ENCODE measurements around the gene ERMARD.
"Not testable (repeated sequence)": the region's sequence is repeated elsewhere in the genome, so short reads cannot be mapped to it uniquely, and the experiment has no call there.

Gene ERMARD

DNA sequence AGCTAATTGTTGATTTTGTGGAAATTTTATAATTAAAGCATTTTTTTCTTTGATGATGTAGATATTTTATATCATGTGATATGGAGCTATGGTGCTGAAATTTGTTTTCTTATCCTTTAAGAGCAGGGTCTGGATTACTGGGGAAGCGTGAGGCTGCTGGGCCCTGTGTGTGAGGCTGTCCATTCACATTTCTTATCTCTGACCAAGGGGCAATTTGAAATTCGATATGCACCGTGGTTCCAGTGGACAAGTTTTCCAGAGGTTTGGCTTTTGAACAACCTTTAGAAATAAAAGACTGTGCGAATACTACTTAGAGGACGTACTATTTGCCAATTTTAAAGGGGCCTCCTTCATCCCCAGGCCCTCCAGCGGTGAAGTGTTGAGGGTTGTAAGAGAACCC is 3.7 kb downstream of the ERMARD start:
- DNase-seq (ENCODE audit: low read depth), result no peak
- no peak overlapping the region for H3K4me3 ChIP-seq (ENCODE audit: low read length)
- TF ChIP-seq, protein P1, sequence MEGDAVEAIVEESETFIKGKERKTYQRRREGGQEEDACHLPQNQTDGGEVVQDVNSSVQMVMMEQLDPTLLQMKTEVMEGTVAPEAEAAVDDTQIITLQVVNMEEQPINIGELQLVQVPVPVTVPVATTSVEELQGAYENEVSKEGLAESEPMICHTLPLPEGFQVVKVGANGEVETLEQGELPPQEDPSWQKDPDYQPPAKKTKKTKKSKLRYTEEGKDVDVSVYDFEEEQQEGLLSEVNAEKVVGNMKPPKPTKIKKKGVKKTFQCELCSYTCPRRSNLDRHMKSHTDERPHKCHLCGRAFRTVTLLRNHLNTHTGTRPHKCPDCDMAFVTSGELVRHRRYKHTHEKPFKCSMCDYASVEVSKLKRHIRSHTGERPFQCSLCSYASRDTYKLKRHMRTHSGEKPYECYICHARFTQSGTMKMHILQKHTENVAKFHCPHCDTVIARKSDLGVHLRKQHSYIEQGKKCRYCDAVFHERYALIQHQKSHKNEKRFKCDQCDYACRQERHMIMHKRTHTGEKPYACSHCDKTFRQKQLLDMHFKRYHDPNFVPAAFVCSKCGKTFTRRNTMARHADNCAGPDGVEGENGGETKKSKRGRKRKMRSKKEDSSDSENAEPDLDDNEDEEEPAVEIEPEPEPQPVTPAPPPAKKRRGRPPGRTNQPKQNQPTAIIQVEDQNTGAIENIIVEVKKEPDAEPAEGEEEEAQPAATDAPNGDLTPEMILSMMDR (conservative IDR thresholded peaks at IDR 0.05; ENCODE audit: low read depth, low read length), result no peak

DNA sequence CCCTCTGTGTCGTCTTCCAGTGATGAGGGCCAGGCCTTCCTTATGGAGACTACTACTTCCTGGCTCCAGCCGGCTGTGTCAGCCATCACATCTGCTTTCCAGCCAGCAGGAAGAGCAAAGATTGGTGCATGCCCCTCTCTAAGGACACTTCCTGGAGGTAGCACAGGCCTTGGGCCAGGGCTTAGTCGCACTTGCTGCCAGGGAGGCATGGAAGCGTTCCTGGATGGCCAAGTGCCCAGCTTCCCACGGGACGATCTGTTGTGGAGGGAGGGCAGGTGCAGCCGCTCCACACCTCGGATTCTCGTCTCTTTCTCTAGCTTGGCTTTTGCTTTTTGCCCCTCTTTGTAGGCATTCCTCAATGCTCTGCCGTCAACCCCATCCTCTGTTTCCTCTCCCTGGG is 11.9 kb downstream of the ERMARD start:
- H3K4me3 ChIP-seq (ENCODE audit: low read length), result no peak overlapping the region
- DNase-seq (ENCODE audit: low read depth), result no peak
- TF ChIP-seq, protein P1 (conservative IDR thresholded peaks at IDR 0.05; ENCODE audit: low read depth, low read length), result no peak

DNA sequence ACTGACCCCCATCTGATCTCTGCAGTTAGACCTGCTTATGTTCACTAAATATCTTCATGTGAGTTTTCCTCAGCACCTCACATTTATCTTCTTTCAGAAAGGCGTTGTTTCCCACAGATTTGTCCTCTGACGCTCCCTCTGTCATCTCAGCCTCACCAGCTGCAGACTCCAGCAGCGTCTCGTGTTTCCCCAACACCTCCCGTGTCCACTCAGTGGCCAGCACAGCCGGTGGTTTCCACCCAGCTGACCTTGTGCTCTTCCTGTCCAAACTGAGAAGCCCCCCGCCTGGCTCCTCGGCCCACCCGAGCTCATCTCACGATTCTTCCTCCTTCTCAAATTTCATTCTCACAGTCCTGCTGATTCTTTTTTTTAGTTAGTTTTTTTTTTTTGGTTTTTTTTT is 12.5 kb downstream of the ERMARD start:
- TF ChIP-seq, protein P1 (conservative IDR thresholded peaks at IDR 0.05; ENCODE audit: low read depth, low read length), result no peak
- no peak for DNase-seq (ENCODE audit: low read depth)
- no peak overlapping the region for H3K4me3 ChIP-seq (ENCODE audit: low read length)

DNA sequence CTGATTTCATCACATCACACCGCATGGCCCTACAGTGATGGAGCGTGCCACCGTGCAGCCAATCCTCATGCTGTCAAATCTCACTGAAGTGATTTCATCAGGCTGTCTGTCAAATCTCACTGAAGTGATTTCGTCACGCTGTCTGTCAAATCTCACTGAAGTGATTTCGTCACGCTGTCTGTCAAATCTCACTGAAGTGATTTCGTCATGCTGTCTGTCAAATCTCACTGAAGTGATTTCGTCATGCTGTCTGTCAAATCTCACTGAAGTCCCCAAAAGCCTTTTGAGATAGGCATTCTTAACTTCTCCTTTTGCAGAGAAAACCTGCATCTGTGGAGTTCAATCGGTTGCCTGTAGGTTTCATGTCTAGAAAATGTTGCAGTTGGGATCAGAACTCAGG is 14.4 kb downstream of the ERMARD start:
- not testable (repeated sequence) for H3K4me3 ChIP-seq (ENCODE audit: low read length); DNase-seq (ENCODE audit: low read depth)

DNA sequence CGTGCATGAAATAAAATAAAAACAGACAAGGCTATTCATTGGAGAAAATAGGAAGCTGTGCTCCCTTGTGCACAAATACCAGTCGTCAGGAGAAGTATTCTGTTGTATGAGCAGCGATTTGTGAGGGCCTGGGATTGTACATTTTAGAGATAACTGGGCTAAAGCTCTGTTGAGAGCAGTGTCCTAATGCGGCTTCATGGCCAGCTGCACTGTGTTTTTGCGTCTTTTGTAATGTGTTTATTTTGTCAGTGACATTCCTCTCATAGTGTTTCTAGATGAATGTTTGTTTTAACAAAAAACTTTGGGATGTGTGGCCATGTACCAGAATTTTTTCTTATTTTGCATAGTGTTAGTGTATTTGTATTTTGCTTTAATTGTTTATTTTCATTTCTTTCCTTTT is 14.8 kb downstream of the ERMARD start:
- H3K4me3 ChIP-seq (ENCODE audit: low read length), result no peak overlapping the region
- DNase-seq (ENCODE audit: low read depth), result no peak
- TF ChIP-seq, protein P1 (conservative IDR thresholded peaks at IDR 0.05; ENCODE audit: low read depth, low read length), result no peak

DNA sequence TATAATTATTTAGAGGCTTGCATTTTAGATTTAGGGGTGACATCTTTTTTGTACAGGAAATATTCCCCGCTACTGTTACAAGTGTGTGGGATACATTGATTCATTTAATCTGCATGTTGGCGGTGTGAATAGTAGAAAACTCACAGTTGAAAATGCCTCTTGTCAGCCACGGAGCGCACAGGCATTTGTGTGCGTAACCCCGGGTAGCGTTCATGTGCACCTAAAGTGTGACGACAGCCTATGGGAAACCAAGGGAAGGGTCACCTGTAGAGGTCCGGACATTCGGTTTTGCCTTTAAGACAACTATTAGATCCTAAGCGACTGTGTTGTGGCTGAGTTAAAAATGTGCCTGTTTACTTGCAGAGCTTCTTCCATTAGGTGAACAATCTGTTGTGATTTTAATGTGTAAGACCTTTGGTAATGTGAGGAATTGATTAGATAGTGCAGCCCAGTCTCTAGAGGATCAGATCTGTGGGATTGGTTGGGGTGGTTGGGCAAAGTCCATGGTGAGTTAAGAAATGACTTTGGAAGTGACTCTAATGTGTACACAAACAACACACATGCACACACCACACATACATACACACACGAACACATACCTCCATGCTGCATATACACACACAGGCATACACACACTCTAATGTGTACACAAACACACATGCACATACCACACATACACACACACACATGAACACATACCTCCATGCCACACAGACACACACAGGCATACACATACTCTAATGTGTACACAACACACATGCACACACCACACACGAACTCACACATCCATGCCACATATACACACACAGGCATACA is 15.7 kb downstream of the ERMARD start:
- H3K4me3 ChIP-seq (ENCODE audit: low read length), result no peak overlapping the region
- TF ChIP-seq, protein P1 (conservative IDR thresholded peaks at IDR 0.05; ENCODE audit: low read depth, low read length), result no peak
- no peak for DNase-seq (ENCODE audit: low read depth)

DNA sequence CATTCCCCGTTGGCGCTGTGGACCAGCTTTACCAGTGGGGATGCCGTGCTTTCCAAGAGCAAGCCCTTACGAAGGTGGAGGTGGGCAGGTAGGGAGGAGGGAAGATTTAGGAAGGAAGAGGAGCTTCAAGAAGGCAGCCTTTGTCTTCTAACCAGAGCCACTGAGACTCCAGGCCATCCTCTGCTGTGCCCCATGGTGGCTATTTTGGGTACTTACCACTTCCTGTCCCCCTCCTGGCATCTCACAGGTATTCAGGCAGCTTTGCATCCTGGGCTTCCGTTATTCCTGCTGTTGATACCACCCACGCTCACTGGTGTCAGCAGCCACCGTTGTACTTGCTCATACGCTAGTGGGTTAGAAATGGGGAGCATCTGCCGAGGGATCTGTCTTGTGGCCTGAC is 22.9 kb downstream of the ERMARD start:
- no peak for DNase-seq (ENCODE audit: low read depth)
- TF ChIP-seq, protein P1 (conservative IDR thresholded peaks at IDR 0.05; ENCODE audit: low read depth, low read length), result no peak

More for the DNA sequence above, 22.9 kb downstream of the ERMARD start:
- no peak overlapping the region for H3K4me3 ChIP-seq (ENCODE audit: low read length)

Measured in retinal pigment epithelial cell (primary cell).